Trophoblast cell (in vitro differentiated cells and primary cell): ENCODE measurements around the gene MTAP.
"Not testable (repeated sequence)": the region's sequence is repeated elsewhere in the genome, so short reads cannot be mapped to it uniquely, and the experiment has no call there.

Source experiments
- DNase-seq, 2 donors: peaks; one replicate each; pipeline ENCODE4 v3.0.0-alpha.2; 2016
- H2AFZ ChIP-seq: 2 replicates; pipeline ENCODE4 v1.6.1; 2013; ENCODE audit warnings: low read length, moderate library complexity, mild to moderate bottlenecking; ENCODE audit not compliant: insufficient read depth, poor library complexity
- H2AK5ac ChIP-seq: 2 replicates; pipeline ENCODE4 v1.6.1; 2013; ENCODE audit warnings: mild to moderate bottlenecking, low read length
- H2BK120ac ChIP-seq: 2 replicates; pipeline ENCODE4 v1.6.1; 2013; ENCODE audit warnings: low read length, mild to moderate bottlenecking, moderate library complexity; ENCODE audit not compliant: insufficient read depth, poor library complexity
- H2BK12ac ChIP-seq: 2 replicates; pipeline ENCODE4 v1.6.1; 2013; ENCODE audit warnings: mild to moderate bottlenecking, low read length, moderate library complexity
- H2BK5ac ChIP-seq: 2 replicates; pipeline ENCODE4 v1.6.1; 2013; ENCODE audit warnings: low read length, low read depth, moderate library complexity, mild to moderate bottlenecking; ENCODE audit not compliant: poor library complexity
- H3K14ac ChIP-seq: 2 replicates; pipeline ENCODE4 v1.6.1; 2013; ENCODE audit warnings: mild to moderate bottlenecking, low read length
- H3K18ac ChIP-seq: 2 replicates; pipeline ENCODE4 v1.6.1; 2013; ENCODE audit warnings: mild to moderate bottlenecking, low read length
- H3K23ac ChIP-seq: 2 replicates; pipeline ENCODE4 v1.6.1; 2013; ENCODE audit warnings: low read length
- H3K27ac ChIP-seq: 2 replicates; pipeline ENCODE4 v1.5.1; 2013; ENCODE audit warnings: low read depth, mild to moderate bottlenecking, inconsistent platforms, low read length, moderate library complexity
- H3K27me3 ChIP-seq: 2 replicates; pipeline ENCODE4 v1.6.1; 2013; ENCODE audit warnings: inconsistent platforms, mild to moderate bottlenecking, low read length, moderate library complexity; ENCODE audit not compliant: insufficient read depth
- H3K36me3 ChIP-seq, 2 experiments: 1 replicate in 1 of 2; 2 replicates in 1 of 2; pipeline ENCODE4 v1.6.1; 2013; ENCODE audit warnings: low read length in 2 of 2, mild to moderate bottlenecking in 2 of 2, moderate library complexity in 1 of 2; ENCODE audit not compliant: insufficient read depth in 2 of 2, control insufficient read depth in 1 of 2
- H3K4ac ChIP-seq: 2 replicates; pipeline ENCODE4 v1.6.1; 2013; ENCODE audit warnings: low read depth, mild to moderate bottlenecking, low read length, moderate library complexity
- H3K4me1 ChIP-seq, 2 experiments: 1 replicate in 1 of 2; 2 replicates in 1 of 2; pipeline ENCODE4 v1.6.1; 2013; ENCODE audit warnings: low read length in 2 of 2, mild to moderate bottlenecking in 2 of 2, moderate library complexity in 1 of 2; ENCODE audit not compliant: insufficient read depth in 2 of 2, control insufficient read depth in 1 of 2
- H3K4me2 ChIP-seq: 2 replicates; pipeline ENCODE4 v1.6.1; 2013; ENCODE audit warnings: inconsistent platforms, mild to moderate bottlenecking, low read length, moderate library complexity
- H3K4me3 ChIP-seq: 2 replicates; pipeline ENCODE4 v1.5.1; 2013; ENCODE audit warnings: mild to moderate bottlenecking, low read depth, low read length, inconsistent platforms
- H3K79me1 ChIP-seq: one replicate; pipeline ENCODE4 v1.6.1; 2013; ENCODE audit warnings: low read length
- H3K79me2 ChIP-seq: 2 replicates; pipeline ENCODE4 v1.6.1; 2013; ENCODE audit warnings: low read length, mild to moderate bottlenecking; ENCODE audit not compliant: control insufficient read depth, insufficient read depth, poor library complexity
- H3K9ac ChIP-seq: 2 replicates; pipeline ENCODE4 v1.6.1; 2013; ENCODE audit warnings: mild to moderate bottlenecking, low read length
- H3K9me3 ChIP-seq: 2 replicates; pipeline ENCODE4 v1.6.1; 2013; ENCODE audit warnings: low read depth, mild to moderate bottlenecking, control low read depth, inconsistent platforms, low read length; ENCODE audit not compliant: insufficient read depth
- H4K12ac ChIP-seq: 2 replicates; pipeline ENCODE4 v1.6.1; 2013; ENCODE audit warnings: low read depth, mild to moderate bottlenecking, low read length, moderate library complexity
- H4K8ac ChIP-seq: 2 replicates; pipeline ENCODE4 v1.6.1; 2013; ENCODE audit warnings: low read depth, mild to moderate bottlenecking, low read length, moderate library complexity
- H4K91ac ChIP-seq: one replicate; pipeline ENCODE4 v1.6.1; 2013; ENCODE audit warnings: low read depth, mild to moderate bottlenecking, low read length, moderate library complexity
- WGBS: extraction: QIAGEN DNeasy Blood & Tissue Kit; methylation state at CpG from one replicate; pipeline ENCODE4 v1.1.7; 2013; ENCODE audit warnings: missing lambda C conversion rate; ENCODE audit not compliant: insufficient read length, insufficient coverage; ENCODE audit errors: extremely low coverage; 5-methylcytosine and 5-hydroxymethylcytosine counted together

MTAP gene

GRCh38 chr9:21958833-21959232 is 156.4 kb downstream of the MTAP start:
- no peaks in the 10 kb centered on the region for H3K79me1 ChIP-seq
- H3K4me1 ChIP-seq = no peaks in the 10 kb centered on the region
- no peak overlapping the region for H3K4ac ChIP-seq
- no peak overlapping the region for H3K27ac ChIP-seq
- H3K36me3 ChIP-seq = no peaks in the 10 kb centered on the region
- no CpG with 5 or more reads among the region's 2 CpGs for WGBS
- no peak overlapping the region for H2BK12ac ChIP-seq
- no peak overlapping the region for H2AK5ac ChIP-seq
- no peaks in the 10 kb centered on the region for H3K79me2 ChIP-seq
- no peak overlapping the region for H3K9ac ChIP-seq
- H2BK120ac ChIP-seq = no peak overlapping the region
- no peak overlapping the region for H3K23ac ChIP-seq
- H4K91ac ChIP-seq = no peak overlapping the region
- no peak overlapping the region for H3K14ac ChIP-seq
- no peaks in the 10 kb centered on the region for H3K27me3 ChIP-seq
- H3K4me3 ChIP-seq = no peak overlapping the region
- H2BK5ac ChIP-seq = no peak overlapping the region
- H4K8ac ChIP-seq = no peak overlapping the region
- no peaks in the 10 kb centered on the region for H3K9me3 ChIP-seq
- H3K4me2 ChIP-seq = no peak overlapping the region
- DNase-seq = no peak
- no peak overlapping the region for H2AFZ ChIP-seq
- H4K12ac ChIP-seq = no peak overlapping the region
- no peak overlapping the region for H3K18ac ChIP-seq

GRCh38 chr9:21959268-21959667 is 156.8 kb downstream of the MTAP start:
- not testable (repeated sequence) for H2BK120ac ChIP-seq, H4K8ac ChIP-seq, H3K18ac ChIP-seq, H3K23ac ChIP-seq, H3K4me1 ChIP-seq, H3K4ac ChIP-seq, H3K14ac ChIP-seq, H2AK5ac ChIP-seq, H2AFZ ChIP-seq, H3K9me3 ChIP-seq, H4K12ac ChIP-seq, H3K9ac ChIP-seq, H3K36me3 ChIP-seq, H3K79me1 ChIP-seq, H3K27me3 ChIP-seq, H2BK12ac ChIP-seq, H3K79me2 ChIP-seq, H3K27ac ChIP-seq, H3K4me2 ChIP-seq, H2BK5ac ChIP-seq, DNase-seq, H3K4me3 ChIP-seq, H4K91ac ChIP-seq
- WGBS = no CpG with 5 or more reads among the region's 33 CpGs

GRCh38 chr9:21961569-21961968 is 159.1 kb downstream of the MTAP start:
- no peak overlapping the region for H3K18ac ChIP-seq
- peaks cover 6 to 8% of the 10 kb centered on the region in 2 experiments for H3K4me1 ChIP-seq
- no peak overlapping the region for H4K8ac ChIP-seq
- WGBS = no CpG with 5 or more reads among the region's 2 CpGs
- no peak overlapping the region for H2BK120ac ChIP-seq
- no peaks in the 10 kb centered on the region for H3K79me2 ChIP-seq
- no peak overlapping the region for H2AFZ ChIP-seq
- H3K27me3 ChIP-seq = peaks cover 12% of the 10 kb centered on the region
- H2AK5ac ChIP-seq = no peak overlapping the region
- H3K14ac ChIP-seq = no peak overlapping the region
- no peak overlapping the region for H3K4me3 ChIP-seq
- no peaks in the 10 kb centered on the region for H3K36me3 ChIP-seq
- H2BK5ac ChIP-seq = no peak overlapping the region
- H3K79me1 ChIP-seq = peaks cover 4% of the 10 kb centered on the region
- no peak overlapping the region for H4K91ac ChIP-seq
- no peak overlapping the region for H3K23ac ChIP-seq
- peaks cover 3% of the 10 kb centered on the region for H3K9me3 ChIP-seq
- H3K4ac ChIP-seq = no peak overlapping the region
- H3K4me2 ChIP-seq = no peak overlapping the region
- no peak overlapping the region for H2BK12ac ChIP-seq
- H3K27ac ChIP-seq = no peak overlapping the region
- no peak overlapping the region for H4K12ac ChIP-seq
- DNase-seq = no peak
- H3K9ac ChIP-seq = no peak overlapping the region

- Histone ChIP-seq H2BK12ac (no peak overlapping the region), H3K4ac (no peak overlapping the region), H3K4me1 (peaks cover 11 to 18% of the 10 kb centered on the region in 2 experiments), H2AFZ (peak overlapping the region; percentile 82), H3K14ac (peak overlapping the region; percentile 60), H3K18ac (no peak overlapping the region), H3K27ac (no peak overlapping the region), H3K9me3 (peaks cover 11% of the 10 kb centered on the region), H3K4me3 (peak overlapping the region; percentile 5), H2BK120ac (no peak overlapping the region), H3K27me3 (peaks cover 44% of the 10 kb centered on the region), H3K23ac (no peak overlapping the region), H3K79me1 (peaks cover 4% of the 10 kb centered on the region), H4K12ac (no peak overlapping the region), H3K79me2 (no peaks in the 10 kb centered on the region), H4K8ac (peak overlapping the region; percentile 63), H2BK5ac (no peak overlapping the region), H3K9ac (no peak overlapping the region), H4K91ac (no peak overlapping the region), H3K4me2 (peak overlapping the region; percentile 73), H3K36me3 (no peaks in the 10 kb centered on the region), H2AK5ac (no peak overlapping the region)
- no CpG with 5 or more reads among the region's 29 CpGs for WGBS
- peak in 1 of 2 donors; percentile 39 for DNase-seq
Measured at GRCh38 chr9:21964925-21965385, 162.5 kb downstream of the MTAP start.
